GM12878 (cell line): ENCODE data around the gene CFDP1. TPM values are rescaled to one million over a fixed set of nuclear protein-coding genes. Genes with fewer than 3 reads are reported as not detected.
A peak's percentile ranks its signal among the peaks of the same experiment; 100 is the strongest.

ENCODE experiments used
- BACH1 ChIP-seq: fragments of 450-650 bp; IDR thresholded peaks from 2 replicates; pipeline ENCODE4 v1.6.1; 2017; ENCODE audit warnings: mild to moderate bottlenecking, borderline replicate concordance
- CEBPZ ChIP-seq: fragments of 150-350 bp; IDR thresholded peaks from 2 replicates; pipeline ENCODE4 v1.6.1; 2016; ENCODE audit warnings: low read depth, low read length
- FOXM1 ChIP-seq: IDR thresholded peaks from 2 replicates; pipeline ENCODE4 v1.6.1; 2012; ENCODE audit warnings: low read depth, mild to moderate bottlenecking, inconsistent platforms, low read length, moderate library complexity
- GATAD2B ChIP-seq: fragments of 450-650 bp; conservative IDR thresholded peaks from 2 replicates; pipeline ENCODE4 v1.6.1; 2017; ENCODE audit warnings: low read depth, mild to moderate bottlenecking, moderate library complexity
- IKZF2 ChIP-seq, 2 experiments: fragments of 450-650 bp; IDR thresholded peaks; 2 replicates each; pipeline ENCODE4 v1.6.1; 2017; ENCODE audit warnings: mild to moderate bottlenecking in 2 of 2, moderate library complexity in 2 of 2
- KLF5 ChIP-seq: fragments of 450-650 bp; IDR thresholded peaks from 2 replicates; pipeline ENCODE4 v1.6.1; 2014; ENCODE audit warnings: mild to moderate bottlenecking; ENCODE audit not compliant: partially characterized antibody
- MYB ChIP-seq: fragments of 150-350 bp; IDR thresholded peaks from 2 replicates; pipeline ENCODE4 v1.6.1; 2014; ENCODE audit warnings: mild to moderate bottlenecking, low read depth, low read length, borderline replicate concordance
- NFXL1 ChIP-seq: fragments of 450-650 bp; IDR thresholded peaks from 2 replicates; pipeline ENCODE4 v1.6.1; 2017; ENCODE audit warnings: antibody characterized with exemption, mild to moderate bottlenecking, borderline replicate concordance
- NR2F1 ChIP-seq: fragments of 450-650 bp; conservative IDR thresholded peaks from 2 replicates; pipeline ENCODE4 v1.6.1; 2017; ENCODE audit warnings: mild to moderate bottlenecking
- POLR2A ChIP-seq: IDR thresholded peaks from 2 replicates; pipeline ENCODE4 v1.6.1; 2011; ENCODE audit warnings: low read depth, mild to moderate bottlenecking, low read length
- SKIL ChIP-seq: fragments of 450-650 bp; IDR thresholded peaks from 2 replicates; pipeline ENCODE4 v1.6.1; 2017; ENCODE audit warnings: mild to moderate bottlenecking, low read depth, inconsistent platforms; ENCODE audit not compliant: poor library complexity, severe bottlenecking
- SMARCA5 ChIP-seq: fragments of 450-650 bp; IDR thresholded peaks from 2 replicates; pipeline ENCODE4 v1.6.1; 2017; ENCODE audit warnings: mild to moderate bottlenecking
- SP1 ChIP-seq: IDR thresholded peaks from one replicate; pipeline ENCODE4 v1.6.1; 2011; ENCODE audit warnings: low read depth, low read length
- SREBF1 ChIP-seq: IDR thresholded peaks from 2 replicates; pipeline ENCODE4 v1.6.1; 2012; ENCODE audit warnings: mild to moderate bottlenecking, low read length
- USF1 ChIP-seq: IDR thresholded peaks from 2 replicates; pipeline ENCODE4 v1.6.1; 2011; ENCODE audit warnings: borderline replicate concordance, low read depth, mild to moderate bottlenecking, moderate library complexity, mixed read lengths, low read length; ENCODE audit not compliant: insufficient read depth; ENCODE audit errors: extremely low read length
- YY1 ChIP-seq: IDR thresholded peaks from 2 replicates; pipeline ENCODE4 v1.6.1; 2011; ENCODE audit warnings: low read depth, mild to moderate bottlenecking, low read length
- ZNF207 ChIP-seq: fragments of 450-650 bp; IDR thresholded peaks from 2 replicates; pipeline ENCODE4 v1.6.1; 2014; ENCODE audit warnings: antibody characterized with exemption, mild to moderate bottlenecking, borderline replicate concordance
- polyA plus RNA-seq, 11 experiments: library from polyadenylated mRNA; depleted of rRNA in 4 of 11; unstranded in 6 of 11; stranded (reverse) in 5 of 11; fragments of >200 nt; fragmentation: Nextera tagmentation in 4 of 11; fragmentation: Illumina TruSeq in 1 of 11; extraction: Ambion mirVana in 4 of 11; extraction: Trizol in 1 of 11; gene quantifications; 1 replicate in 1 of 11; 2 replicates in 10 of 11; pipeline versions ENCODE4 v1.2.1 to v1.2.3, GENCODE V29; 2011 to 2016; ENCODE audit warnings: inconsistent platforms in 2 of 11, missing spikeins in 2 of 11, low read depth in 1 of 11
- total RNA-seq, 4 experiments: library from RNA; depleted of rRNA in 3 of 4; stranded (reverse); fragments of >200 nt in 3 of 4; fragmentation: Illumina TruSeq in 1 of 4; extraction: Trizol in 1 of 4; gene quantifications; 2 replicates each; pipeline versions ENCODE4 v1.2.1 to v1.2.3, GENCODE V29; 2013 to 2021
- TF ChIP-seq, protein P1 (sequence below): fragments of 450-650 bp; IDR thresholded peaks from 2 replicates; pipeline ENCODE4 v1.6.1; 2017; ENCODE audit warnings: borderline replicate concordance
- TF ChIP-seq, protein P2 (sequence below): fragments of 450-650 bp; IDR thresholded peaks from 2 replicates; pipeline ENCODE4 v1.6.1; 2016; ENCODE audit warnings: mild to moderate bottlenecking
- TF ChIP-seq, protein P3 (sequence below): fragments of 450-650 bp; IDR thresholded peaks from 2 replicates; pipeline ENCODE4 v1.6.1; 2014; ENCODE audit warnings: mild to moderate bottlenecking

The CFDP1 gene
- total and polyA plus RNA-seq, 10 of the 15 experiments (the other 5 are each of a cell fraction or from before 2014, with no cell fraction given), result 22.3 to 64.8 (median 36.7) TPM

DNA sequence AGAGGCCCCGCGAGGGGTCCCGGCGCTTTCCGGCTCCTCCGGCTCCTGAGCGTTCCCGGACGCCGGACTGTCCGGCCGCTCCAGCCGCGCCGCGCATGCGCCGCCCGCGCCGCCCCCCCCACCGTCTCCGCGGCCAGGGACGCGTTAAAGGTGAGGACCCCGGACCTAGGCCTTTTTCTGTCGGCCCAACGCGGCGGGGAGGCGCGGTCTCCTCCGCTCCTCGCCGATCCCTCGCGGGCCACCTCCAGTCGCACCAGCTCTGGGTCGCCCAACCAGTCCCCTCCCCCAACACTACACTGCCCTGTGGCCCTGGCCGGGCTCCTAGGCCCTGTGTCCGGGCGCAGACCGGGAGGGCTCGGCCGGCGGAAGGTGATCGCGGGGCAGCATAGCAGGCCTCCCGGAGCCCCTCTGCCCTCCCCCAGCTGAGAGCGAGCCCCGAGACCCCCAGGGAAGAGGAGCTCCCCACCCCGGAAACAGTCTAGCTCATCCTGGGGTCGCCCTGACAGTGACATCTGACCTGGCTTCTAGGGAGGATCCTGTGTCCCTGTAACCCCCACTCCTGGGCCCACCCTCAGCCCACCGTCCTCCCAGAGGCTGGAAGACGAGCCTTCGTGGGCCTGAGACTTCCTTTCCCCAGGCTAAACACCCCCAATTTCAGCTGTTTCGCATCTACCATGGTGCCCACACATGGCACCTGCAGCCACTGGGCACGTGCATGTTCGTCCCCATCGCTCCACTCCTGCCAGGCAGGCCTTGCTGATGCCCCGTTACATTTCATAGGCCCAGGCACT is 167.2 kb downstream of the CFDP1 start (continued):
- TF ChIP-seq CEBPZ, result no peak
- 0 out of 2 replicates have a peak, but pooled peaks have one; percentile 14 for TF ChIP-seq SMARCA5
- no peak for TF ChIP-seq NFXL1
- no peak for TF ChIP-seq MYB
- TF ChIP-seq SREBF1, result no peak
- 0 out of 2 replicates have a peak, but pooled peaks have one; percentile 4 for TF ChIP-seq YY1
- TF ChIP-seq IKZF2 (IDR thresholded peaks at IDR 0.05), result no peak
- TF ChIP-seq POLR2A, result peak; percentile 71
- peak; percentile 61; the same call in 1 of the 2 replicates for TF ChIP-seq BACH1
- no peak for TF ChIP-seq FOXM1
- TF ChIP-seq SKIL, result no peak
- TF ChIP-seq, protein P1, sequence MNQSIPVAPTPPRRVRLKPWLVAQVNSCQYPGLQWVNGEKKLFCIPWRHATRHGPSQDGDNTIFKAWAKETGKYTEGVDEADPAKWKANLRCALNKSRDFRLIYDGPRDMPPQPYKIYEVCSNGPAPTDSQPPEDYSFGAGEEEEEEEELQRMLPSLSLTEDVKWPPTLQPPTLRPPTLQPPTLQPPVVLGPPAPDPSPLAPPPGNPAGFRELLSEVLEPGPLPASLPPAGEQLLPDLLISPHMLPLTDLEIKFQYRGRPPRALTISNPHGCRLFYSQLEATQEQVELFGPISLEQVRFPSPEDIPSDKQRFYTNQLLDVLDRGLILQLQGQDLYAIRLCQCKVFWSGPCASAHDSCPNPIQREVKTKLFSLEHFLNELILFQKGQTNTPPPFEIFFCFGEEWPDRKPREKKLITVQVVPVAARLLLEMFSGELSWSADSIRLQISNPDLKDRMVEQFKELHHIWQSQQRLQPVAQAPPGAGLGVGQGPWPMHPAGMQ, result no peak
- TF ChIP-seq, protein P2, sequence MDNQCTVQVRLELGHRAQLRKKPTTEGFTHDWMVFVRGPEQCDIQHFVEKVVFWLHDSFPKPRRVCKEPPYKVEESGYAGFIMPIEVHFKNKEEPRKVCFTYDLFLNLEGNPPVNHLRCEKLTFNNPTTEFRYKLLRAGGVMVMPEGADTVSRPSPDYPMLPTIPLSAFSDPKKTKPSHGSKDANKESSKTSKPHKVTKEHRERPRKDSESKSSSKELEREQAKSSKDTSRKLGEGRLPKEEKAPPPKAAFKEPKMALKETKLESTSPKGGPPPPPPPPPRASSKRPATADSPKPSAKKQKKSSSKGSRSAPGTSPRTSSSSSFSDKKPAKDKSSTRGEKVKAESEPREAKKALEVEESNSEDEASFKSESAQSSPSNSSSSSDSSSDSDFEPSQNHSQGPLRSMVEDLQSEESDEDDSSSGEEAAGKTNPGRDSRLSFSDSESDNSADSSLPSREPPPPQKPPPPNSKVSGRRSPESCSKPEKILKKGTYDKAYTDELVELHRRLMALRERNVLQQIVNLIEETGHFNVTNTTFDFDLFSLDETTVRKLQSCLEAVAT, result peak; percentile 41; the same call in 1 of the 2 replicates
- no peak for TF ChIP-seq KLF5
- TF ChIP-seq NR2F1, result peak; percentile 75
- peak; percentile 54; the same call in 1 of the 2 replicates for TF ChIP-seq ZNF207
- TF ChIP-seq, protein P3, sequence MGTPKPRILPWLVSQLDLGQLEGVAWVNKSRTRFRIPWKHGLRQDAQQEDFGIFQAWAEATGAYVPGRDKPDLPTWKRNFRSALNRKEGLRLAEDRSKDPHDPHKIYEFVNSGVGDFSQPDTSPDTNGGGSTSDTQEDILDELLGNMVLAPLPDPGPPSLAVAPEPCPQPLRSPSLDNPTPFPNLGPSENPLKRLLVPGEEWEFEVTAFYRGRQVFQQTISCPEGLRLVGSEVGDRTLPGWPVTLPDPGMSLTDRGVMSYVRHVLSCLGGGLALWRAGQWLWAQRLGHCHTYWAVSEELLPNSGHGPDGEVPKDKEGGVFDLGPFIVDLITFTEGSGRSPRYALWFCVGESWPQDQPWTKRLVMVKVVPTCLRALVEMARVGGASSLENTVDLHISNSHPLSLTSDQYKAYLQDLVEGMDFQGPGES, result no peak
- 0 out of 2 replicates have a peak, but pooled peaks have one; percentile 32 for TF ChIP-seq GATAD2B
- TF ChIP-seq USF1, result no peak
- TF ChIP-seq SP1, result no peak
